Common myeloid progenitor, CD34-positive (primary cell): ENCODE measurements around the gene FREM2. TPM values are rescaled to one million over a fixed set of nuclear protein-coding genes. Genes with fewer than 3 reads are reported as not detected.
A peak's percentile ranks its signal among the peaks of the same experiment; 100 is the strongest.

ENCODE experiments used
- CTCF ChIA-PET: fragments of 350-600 bp; sonication (Branson Sonifier 250); formaldehyde crosslinking; loops from one replicate; lab custom pipeline; 2021; ENCODE audit warnings: antibody characterized with exemption; lab: Charles Lee
- POLR2A ChIA-PET: fragments of 350-600 bp; sonication (Branson Sonifier 250); formaldehyde crosslinking; loops from one replicate; lab custom pipeline; 2021; ENCODE audit warnings: antibody characterized with exemption; lab: Charles Lee
- DNase-seq, 3 donors: peaks; one replicate each; pipeline versions ENCODE4 v3.0.0 to v3.0.0-alpha.2; 2013
- H3K27ac ChIP-seq, 2 experiments: 1 replicate in 1 of 2; 2 replicates in 1 of 2; pipeline ENCODE4 v1.7.0; 2013; ENCODE audit warnings: inconsistent platforms in 2 of 2, low read length in 2 of 2, mild to moderate bottlenecking in 2 of 2, low read depth in 1 of 2, moderate library complexity in 1 of 2; ENCODE audit not compliant: severe bottlenecking in 2 of 2, insufficient read depth in 1 of 2, poor library complexity in 1 of 2
- H3K27me3 ChIP-seq, 5 experiments: replicated peaks in 2 of 5; 1 replicate in 3 of 5; 2 replicates in 2 of 5; pipeline versions ENCODE4 v1.6.1 to v1.7.0; 2013; ENCODE audit warnings: low read length in 4 of 5, mild to moderate bottlenecking in 2 of 5, moderate library complexity in 2 of 5, inconsistent platforms in 1 of 5; ENCODE audit not compliant: insufficient read depth in 5 of 5, control insufficient read depth in 4 of 5
- H3K36me3 ChIP-seq, 4 experiments: 1 replicate in 2 of 4; 2 replicates in 2 of 4; pipeline versions ENCODE4 v1.6.1 to v1.7.0; 2013; ENCODE audit warnings: low read length in 3 of 4, control low read depth in 1 of 4, mild to moderate bottlenecking in 1 of 4; ENCODE audit not compliant: control insufficient read depth in 4 of 4, insufficient read depth in 4 of 4
- H3K4me1 ChIP-seq, 4 experiments: 1 replicate in 3 of 4; 2 replicates in 1 of 4; pipeline versions ENCODE4 v1.6.1 to v1.7.1; 2013; ENCODE audit warnings: low read length in 3 of 4, mild to moderate bottlenecking in 3 of 4, control low read depth in 1 of 4, inconsistent platforms in 1 of 4, moderate library complexity in 1 of 4; ENCODE audit not compliant: control insufficient read depth in 4 of 4, insufficient read depth in 4 of 4; ENCODE audit errors: control extremely low read depth in 1 of 4
- H3K4me3 ChIP-seq, 7 experiments: 1 replicate in 4 of 7; 2 replicates in 3 of 7; pipeline versions ENCODE4 v1.5.1 to v1.7.0; 2013; ENCODE audit warnings: mild to moderate bottlenecking in 7 of 7, low read length in 6 of 7, moderate library complexity in 6 of 7, inconsistent platforms in 2 of 7, low read depth in 2 of 7, control low read depth in 1 of 7; ENCODE audit not compliant: insufficient read depth in 4 of 7, control insufficient read depth in 1 of 7; ENCODE audit errors: extremely low read depth in 1 of 7
- H3K9me3 ChIP-seq, 5 experiments: 1 replicate in 4 of 5; 2 replicates in 1 of 5; pipeline versions ENCODE4 v1.6.1 to v1.7.1; 2013; ENCODE audit warnings: low read length in 4 of 5, mild to moderate bottlenecking in 2 of 5, inconsistent platforms in 1 of 5, low read depth in 1 of 5, moderate library complexity in 1 of 5; ENCODE audit not compliant: control insufficient read depth in 4 of 5, insufficient read depth in 2 of 5; ENCODE audit errors: control extremely low read depth in 1 of 5
- WGBS: methylation state at CpG from one replicate; pipeline ENCODE4 v1.1.5; 2013; ENCODE audit not compliant: insufficient coverage; 5-methylcytosine and 5-hydroxymethylcytosine counted together
- polyA plus RNA-seq: library from polyadenylated mRNA; unstranded; fragments of 120-200 nt; gene quantifications from one replicate; pipeline ENCODE4 v1.2.1, GENCODE V29; 2013

Gene FREM2
- 0.01 TPM for polyA plus RNA-seq

GRCh38 chr13:38686577-38687245 lies at the start of gene FREM2:
TSS of gene FREM2 (plus strand) at chr13:38687077. CDS start at chr13:38687345, 268 bp downstream.
- H3K4me1 ChIP-seq, result peaks cover 0 to 20% (median 12%) of the 10 kb centered on the region in 4 experiments
- CTCF ChIA-PET, result interaction anchor here (1.0 kb wide), 1 partner anchor 305 kb away, joined by 3 read pairs; no protein-coding TSS in a partner anchor
- POLR2A ChIA-PET, result no interaction called here
- H3K27ac ChIP-seq, result no peak within 1 kb of the TSS
- peaks cover 9 to 54% (median 19%) of the 10 kb centered on the region in 5 experiments for H3K27me3 ChIP-seq
- peaks cover 0 to 1% (median 0%) of the 10 kb centered on the region in 5 experiments for H3K9me3 ChIP-seq
- peak; percentile 14 to 39 (median 18) for DNase-seq
- H3K36me3 ChIP-seq, result no peaks in the 10 kb centered on the region
- peak within 1 kb of the TSS in 6 of 7 experiments; percentile 27 to 76 (median 64) for H3K4me3 ChIP-seq
- 0% methylated on average over 32 of the region's 40 CpGs for WGBS

- H3K4me1 ChIP-seq, result no peaks in the 10 kb centered on the region
- ChIA-PET POLR2A (no interaction called here), CTCF (no interaction called here)
- no peak for DNase-seq
- H3K27ac ChIP-seq, result no peak overlapping the region
- 92% methylated on average over 2 of the region's 3 CpGs for WGBS
- no peaks in the 10 kb centered on the region for H3K9me3 ChIP-seq
- H3K36me3 ChIP-seq, result no peaks in the 10 kb centered on the region
- no peak overlapping the region for H3K4me3 ChIP-seq
- no peaks in the 10 kb centered on the region for H3K27me3 ChIP-seq
These were observed 49.3 kb upstream of the FREM2 start for GRCh38 chr13:38637576-38637975.

- no peaks in the 10 kb centered on the region for H3K36me3 ChIP-seq
- H3K4me1 ChIP-seq, result no peaks in the 10 kb centered on the region
- CTCF ChIA-PET, result no interaction called here
- WGBS, result no CpG with 5 or more reads among the region's 5 CpGs
- no peaks in the 10 kb centered on the region for H3K9me3 ChIP-seq
- no peaks in the 10 kb centered on the region for H3K27me3 ChIP-seq
- POLR2A ChIA-PET, result no interaction called here
- no peak overlapping the region for H3K27ac ChIP-seq
- no peak for DNase-seq
- no peak overlapping the region for H3K4me3 ChIP-seq
These were observed 45.5 kb upstream of the FREM2 start for GRCh38 chr13:38641164-38641948.

GRCh38 chr13:38647312-38647711 lies 39.6 kb upstream of the FREM2 start:
- no peak overlapping the region for H3K4me3 ChIP-seq
- ChIA-PET CTCF (no interaction called here), POLR2A (no interaction called here)
- H3K27me3 ChIP-seq, result no peaks in the 10 kb centered on the region
- no CpG with 5 or more reads among the region's 1 CpG for WGBS
- no peak overlapping the region for H3K27ac ChIP-seq
- no peaks in the 10 kb centered on the region for H3K9me3 ChIP-seq
- no peaks in the 10 kb centered on the region for H3K36me3 ChIP-seq
- no peaks in the 10 kb centered on the region for H3K4me1 ChIP-seq
- DNase-seq, result no peak

GRCh38 chr13:38648912-38649311 lies 38.0 kb upstream of the FREM2 start:
- Histone ChIP-seq H3K4me3 (no peak overlapping the region), H3K4me1 (no peaks in the 10 kb centered on the region), H3K27me3 (no peaks in the 10 kb centered on the region), H3K36me3 (no peaks in the 10 kb centered on the region), H3K27ac (no peak overlapping the region), H3K9me3 (no peaks in the 10 kb centered on the region)
- DNase-seq, result no peak
- 100% methylated on average over 1 of the region's 1 CpG for WGBS
- POLR2A ChIA-PET, result no interaction called here
- CTCF ChIA-PET, result no interaction called here

GRCh38 chr13:38656699-38657098 lies 30.2 kb upstream of the FREM2 start:
- Histone ChIP-seq H3K4me1 (no peaks in the 10 kb centered on the region), H3K27me3 (no peaks in the 10 kb centered on the region), H3K9me3 (no peaks in the 10 kb centered on the region), H3K27ac (no peak overlapping the region), H3K36me3 (no peaks in the 10 kb centered on the region), H3K4me3 (no peak overlapping the region)
- POLR2A ChIA-PET, result no interaction called here
- no peak for DNase-seq
- CTCF ChIA-PET, result no interaction called here
- no CpG with 5 or more reads among the region's 2 CpGs for WGBS

- no peaks in the 10 kb centered on the region for H3K36me3 ChIP-seq
- no peak overlapping the region for H3K27ac ChIP-seq
- no peaks in the 10 kb centered on the region for H3K27me3 ChIP-seq
- CTCF ChIA-PET, result no interaction called here
- POLR2A ChIA-PET, result no interaction called here
- H3K4me3 ChIP-seq, result no peak overlapping the region
- WGBS, result 56% methylated on average over 1 of the region's 1 CpG
- DNase-seq, result no peak
- no peaks in the 10 kb centered on the region for H3K4me1 ChIP-seq
- no peaks in the 10 kb centered on the region for H3K9me3 ChIP-seq
These were observed 29.7 kb upstream of the FREM2 start for GRCh38 chr13:38657191-38657590.
